A549 (cell line): ENCODE results near the gene CLEC5A. TPM values are rescaled to one million over a fixed set of nuclear protein-coding genes. Genes with fewer than 3 reads are reported as not detected.

ENCODE experiments used
- ATAC-seq, 2 experiments: fragments of 200-7000 bp in 1 of 2; fragments of >200 bp in 1 of 2; cut with Nextera tagmentation in 1 of 2; cut with Tn5 transposase in 1 of 2; 3 replicates each; pipeline versions ENCODE4 v1.8.0 to v1.9.1; 2018 to 2020; ENCODE audit warnings: mild to moderate bottlenecking in 1 of 2, moderate library complexity in 1 of 2
- CTCF ChIA-PET: fragments of 300-600 bp; sonication (Branson Sonifier 250); formaldehyde crosslinking; extraction: SDS; loops from one replicate; lab custom pipeline; 2021; ENCODE audit warnings: antibody characterized with exemption, inconsistent platforms; lab: Yijun Ruan, JAX
- POLR2A ChIA-PET: fragments of 350-600 bp; formaldehyde crosslinking; extraction: SDS; loops from one replicate; lab custom pipeline; 2021; ENCODE audit warnings: antibody characterized with exemption, inconsistent platforms; lab: Yijun Ruan, JAX
- DNase-seq, 2 experiments: peaks; one replicate each; pipeline versions ENCODE4 v3.0.0 to v3.0.0-alpha.2; 2011 to 2016; ENCODE audit warnings: low read depth in 1 of 2, low spot score in 1 of 2
- FAIRE-seq: peaks from 2 replicates; lab custom pipeline; 2011; peaks lifted over from hg19 to GRCh38; lab: Jason Lieb, UNC
- H3K27ac ChIP-seq, 2 experiments: fragments of >200 bp; sonication (Bioruptor Twin); formaldehyde crosslinking; 3 replicates each; pipeline ENCODE4 v1.5.1; 2016 to 2017
- H3K4me1 ChIP-seq: fragments of >200 bp; sonication (Bioruptor Twin); formaldehyde crosslinking; 3 replicates; pipeline ENCODE4 v1.6.1; 2016
- H3K4me2 ChIP-seq: fragments of >200 bp; sonication (Bioruptor Twin); formaldehyde crosslinking; 3 replicates; pipeline ENCODE4 v1.6.1; 2016
- H3K4me3 ChIP-seq: fragments of >200 bp; sonication (Bioruptor Twin); formaldehyde crosslinking; 3 replicates; pipeline ENCODE4 v1.5.1; 2016
- H3K9me3 ChIP-seq: fragments of >200 bp; sonication (Bioruptor Twin); formaldehyde crosslinking; 3 replicates; pipeline ENCODE4 v1.6.1; 2016
- BHLHE40 ChIP-seq: IDR thresholded peaks from 2 replicates; pipeline ENCODE4 v1.6.1; 2012; ENCODE audit warnings: low read depth, low read length, inconsistent platforms
- EP300 ChIP-seq, 2 experiments: fragments of >200 bp; sonication (Bioruptor Twin); formaldehyde crosslinking; IDR thresholded peaks; 2 replicates in 1 of 2; 3 replicates in 1 of 2; pipeline ENCODE4 v1.6.1; 2016 to 2017
- FOSB ChIP-seq: fragments of 250-450 bp; sonication (Bioruptor Pico); IDR thresholded peaks from 2 replicates; pipeline ENCODE4 v1.5.0; 2020; ENCODE audit warnings: mild to moderate bottlenecking, moderate library complexity
- FOSL2 ChIP-seq, 2 experiments: fragments of 450-650 bp in 1 of 2; fragments of >200 bp in 1 of 2; sonication (Bioruptor Twin) in 1 of 2; formaldehyde crosslinking; IDR thresholded peaks; 2 replicates each; pipeline versions ENCODE4 v1.5.0 to v1.6.1; 2016 to 2020; ENCODE audit warnings: mild to moderate bottlenecking in 1 of 2, moderate library complexity in 1 of 2
- HEYL ChIP-seq: fragments of 250-450 bp; sonication (Bioruptor Pico); IDR thresholded peaks from 2 replicates; pipeline ENCODE4 v1.8.0; 2021; ENCODE audit warnings: mild to moderate bottlenecking, moderate library complexity
- HOXB13 ChIP-seq: fragments of 250-450 bp; sonication (Bioruptor Pico); IDR thresholded peaks from 2 replicates; pipeline ENCODE4 v1.5.0; 2020; ENCODE audit warnings: low read depth, mild to moderate bottlenecking, moderate library complexity
- KDM1A ChIP-seq: fragments of 200-600 bp; sonication (generic); IDR thresholded peaks from 2 replicates; pipeline ENCODE4 v1.6.1; 2016; ENCODE audit warnings: low read depth, mild to moderate bottlenecking
- MYC ChIP-seq: IDR thresholded peaks from 2 replicates; pipeline ENCODE4 v1.6.1; 2012; ENCODE audit warnings: mild to moderate bottlenecking, inconsistent platforms, low read length, improper control_type of control experiment, borderline replicate concordance
- NFE2L2 ChIP-seq: fragments of 150-350 bp; conservative IDR thresholded peaks from 2 replicates; pipeline ENCODE4 v1.6.1; 2014; ENCODE audit warnings: low read length
- PBX3 ChIP-seq: IDR thresholded peaks from 2 replicates; pipeline ENCODE4 v1.6.1; 2012
- RFX5 ChIP-seq: fragments of 450-650 bp; IDR thresholded peaks from 2 replicates; pipeline ENCODE4 v1.7.1; 2014; ENCODE audit warnings: antibody characterized with exemption, mild to moderate bottlenecking, moderate library complexity
- RNF2 ChIP-seq: fragments of 200-600 bp; sonication (generic); IDR thresholded peaks from 2 replicates; pipeline ENCODE4 v1.6.1; 2016; ENCODE audit warnings: low read depth, mild to moderate bottlenecking, antibody characterized with exemption, moderate library complexity, borderline replicate concordance
- SMC3 ChIP-seq: fragments of >200 bp; sonication (Bioruptor Twin); formaldehyde crosslinking; IDR thresholded peaks from 3 replicates; pipeline ENCODE4 v1.6.1; 2018; ENCODE audit warnings: inconsistent platforms
- TP53 ChIP-seq: fragments of 250-450 bp; sonication (Bioruptor Pico); IDR thresholded peaks from 2 replicates; pipeline ENCODE4 v1.5.0; 2021; ENCODE audit warnings: mild to moderate bottlenecking, moderate library complexity
- ZC3H11A ChIP-seq: fragments of 450-650 bp; IDR thresholded peaks from 2 replicates; pipeline ENCODE4 v1.6.1; 2014; ENCODE audit warnings: antibody characterized with exemption, mild to moderate bottlenecking
- WGBS: methylation state at CpG from one replicate; pipeline ENCODE4 v1.1.6; 2017; ENCODE audit errors: missing lambda C conversion rate; 5-methylcytosine and 5-hydroxymethylcytosine counted together
- polyA plus RNA-seq, 4 experiments: library from polyadenylated mRNA; depleted of rRNA in 3 of 4; stranded (reverse); fragments of >200 nt; fragmentation: RNase III in 1 of 4; extraction: RNeasy Plus Mini Kit Qiagen cat#74134 plus additional on column Dnase treatment in 1 of 4; gene quantifications; 2 replicates in 3 of 4; 3 replicates in 1 of 4; pipeline ENCODE4 v1.2.3, GENCODE V29; 2011 to 2017
- TF ChIP-seq, protein P1 (sequence below): fragments of 200-600 bp; sonication (generic); IDR thresholded peaks from 2 replicates; pipeline ENCODE4 v1.6.1; 2016; ENCODE audit warnings: antibody characterized with exemption, mild to moderate bottlenecking, moderate library complexity
- TF ChIP-seq, protein P2 (sequence below): fragments of >200 bp; sonication (Bioruptor Twin); formaldehyde crosslinking; IDR thresholded peaks from 2 replicates; pipeline ENCODE4 v1.6.1; 2016
- TF ChIP-seq, protein P3 (sequence below): IDR thresholded peaks from 2 replicates; pipeline ENCODE4 v1.6.1; 2012

The CLEC5A gene
- polyA plus RNA-seq, 2 of the 4 experiments (the other 2 are of a cell fraction), result not detected

DNA sequence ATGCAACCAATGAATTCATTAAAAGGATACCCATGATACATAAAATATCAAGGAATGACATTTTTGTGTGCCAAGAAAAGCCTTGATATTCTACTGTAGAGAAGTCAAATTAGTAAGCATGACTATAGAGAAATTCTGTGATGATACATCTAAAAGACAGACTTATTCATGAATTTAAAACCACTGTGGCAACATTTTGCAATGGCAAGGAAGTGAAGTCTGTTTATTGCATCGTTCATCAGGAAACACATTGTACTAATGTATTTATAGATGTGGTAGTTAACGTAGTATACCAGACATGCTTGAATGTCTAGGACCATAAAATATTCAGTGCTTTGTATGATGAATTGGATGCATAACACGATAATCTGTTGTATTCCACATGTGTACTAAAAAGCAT lies 9.3 kb upstream of the CLEC5A start:
- ChIA-PET POLR2A (no interaction called here), CTCF (interaction anchor here (1.3 kb wide), 1 partner anchor 20 kb away, joined by 4 read pairs; no protein-coding TSS in a partner anchor)
- DNase-seq (no peak), ATAC-seq (no peak), FAIRE-seq (peak; percentile 49)
- no peak overlapping the region for H3K4me3 ChIP-seq
- WGBS, result 11% methylated on average over 3 of the region's 3 CpGs
- H3K27ac ChIP-seq, result no peak overlapping the region
- no peaks in the 10 kb centered on the region for H3K9me3 ChIP-seq
- no peak overlapping the region for H3K4me2 ChIP-seq
- no peak for TF ChIP-seq TP53 (CRISPR knock-in tag)
- TF ChIP-seq MYC, result no peak
- TF ChIP-seq, protein P1, sequence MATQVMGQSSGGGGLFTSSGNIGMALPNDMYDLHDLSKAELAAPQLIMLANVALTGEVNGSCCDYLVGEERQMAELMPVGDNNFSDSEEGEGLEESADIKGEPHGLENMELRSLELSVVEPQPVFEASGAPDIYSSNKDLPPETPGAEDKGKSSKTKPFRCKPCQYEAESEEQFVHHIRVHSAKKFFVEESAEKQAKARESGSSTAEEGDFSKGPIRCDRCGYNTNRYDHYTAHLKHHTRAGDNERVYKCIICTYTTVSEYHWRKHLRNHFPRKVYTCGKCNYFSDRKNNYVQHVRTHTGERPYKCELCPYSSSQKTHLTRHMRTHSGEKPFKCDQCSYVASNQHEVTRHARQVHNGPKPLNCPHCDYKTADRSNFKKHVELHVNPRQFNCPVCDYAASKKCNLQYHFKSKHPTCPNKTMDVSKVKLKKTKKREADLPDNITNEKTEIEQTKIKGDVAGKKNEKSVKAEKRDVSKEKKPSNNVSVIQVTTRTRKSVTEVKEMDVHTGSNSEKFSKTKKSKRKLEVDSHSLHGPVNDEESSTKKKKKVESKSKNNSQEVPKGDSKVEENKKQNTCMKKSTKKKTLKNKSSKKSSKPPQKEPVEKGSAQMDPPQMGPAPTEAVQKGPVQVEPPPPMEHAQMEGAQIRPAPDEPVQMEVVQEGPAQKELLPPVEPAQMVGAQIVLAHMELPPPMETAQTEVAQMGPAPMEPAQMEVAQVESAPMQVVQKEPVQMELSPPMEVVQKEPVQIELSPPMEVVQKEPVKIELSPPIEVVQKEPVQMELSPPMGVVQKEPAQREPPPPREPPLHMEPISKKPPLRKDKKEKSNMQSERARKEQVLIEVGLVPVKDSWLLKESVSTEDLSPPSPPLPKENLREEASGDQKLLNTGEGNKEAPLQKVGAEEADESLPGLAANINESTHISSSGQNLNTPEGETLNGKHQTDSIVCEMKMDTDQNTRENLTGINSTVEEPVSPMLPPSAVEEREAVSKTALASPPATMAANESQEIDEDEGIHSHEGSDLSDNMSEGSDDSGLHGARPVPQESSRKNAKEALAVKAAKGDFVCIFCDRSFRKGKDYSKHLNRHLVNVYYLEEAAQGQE, result no peak
- TF ChIP-seq RFX5, result no peak
- TF ChIP-seq, all 56 proteins: peak for 0
- H3K4me1 ChIP-seq, result no peaks in the 10 kb centered on the region

- TF ChIP-seq SMC3 (no peak), EP300 (IDR thresholded peaks at IDR 0.05) (no peak), NFE2L2 (no peak), ZC3H11A (no peak), FOSB (CRISPR knock-in tag) (no peak), BHLHE40 (no peak), FOSL2 (IDR thresholded peaks at IDR 0.05) (no peak), FOSL2 (CRISPR knock-in tag; IDR thresholded peaks at IDR 0.05) (no peak), RNF2 (no peak), KDM1A (no peak), TP53 (CRISPR knock-in tag) (no peak), HOXB13 (CRISPR knock-in tag) (no peak), HEYL (no peak)
- TF ChIP-seq, protein P2, sequence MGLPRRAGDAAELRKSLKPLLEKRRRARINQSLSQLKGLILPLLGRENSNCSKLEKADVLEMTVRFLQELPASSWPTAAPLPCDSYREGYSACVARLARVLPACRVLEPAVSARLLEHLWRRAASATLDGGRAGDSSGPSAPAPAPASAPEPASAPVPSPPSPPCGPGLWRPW, result no peak
- TF ChIP-seq, protein P3, sequence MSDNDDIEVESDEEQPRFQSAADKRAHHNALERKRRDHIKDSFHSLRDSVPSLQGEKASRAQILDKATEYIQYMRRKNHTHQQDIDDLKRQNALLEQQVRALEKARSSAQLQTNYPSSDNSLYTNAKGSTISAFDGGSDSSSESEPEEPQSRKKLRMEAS, result no peak
- ATAC-seq (no peak), DNase-seq (no peak), FAIRE-seq (no peak)
- no peak overlapping the region for H3K27ac ChIP-seq
- 0% methylated on average over 1 of the region's 1 CpG for WGBS
- H3K9me3 ChIP-seq, result no peaks in the 10 kb centered on the region
- no peaks in the 10 kb centered on the region for H3K4me1 ChIP-seq
- POLR2A ChIA-PET, result no interaction called here
- CTCF ChIA-PET, result no interaction called here
- H3K4me2 ChIP-seq, result no peak overlapping the region
- H3K4me3 ChIP-seq, result no peak overlapping the region
Observed at GRCh38 chr7:141954334-141954733, 7.6 kb upstream of the CLEC5A start.

- 28% methylated on average over 1 of the region's 1 CpG for WGBS
- Histone ChIP-seq H3K4me2 (no peak overlapping the region), H3K4me3 (no peak overlapping the region), H3K9me3 (no peaks in the 10 kb centered on the region), H3K4me1 (no peaks in the 10 kb centered on the region), H3K27ac (no peak overlapping the region)
- DNase-seq (no peak), ATAC-seq (no peak), FAIRE-seq (no peak)
- POLR2A ChIA-PET, result no interaction called here
- TF ChIP-seq HEYL (no peak), PBX3 (no peak)
- CTCF ChIA-PET, result no interaction called here
Observed at GRCh38 chr7:141952461-141952860, 5.7 kb upstream of the CLEC5A start.
